ENCODE data around the gene GNB1L.
"Not testable (repeated sequence)": the region's sequence is repeated elsewhere in the genome, so short reads cannot be mapped to it uniquely, and the experiment has no call there.

Gene GNB1L

DNA sequence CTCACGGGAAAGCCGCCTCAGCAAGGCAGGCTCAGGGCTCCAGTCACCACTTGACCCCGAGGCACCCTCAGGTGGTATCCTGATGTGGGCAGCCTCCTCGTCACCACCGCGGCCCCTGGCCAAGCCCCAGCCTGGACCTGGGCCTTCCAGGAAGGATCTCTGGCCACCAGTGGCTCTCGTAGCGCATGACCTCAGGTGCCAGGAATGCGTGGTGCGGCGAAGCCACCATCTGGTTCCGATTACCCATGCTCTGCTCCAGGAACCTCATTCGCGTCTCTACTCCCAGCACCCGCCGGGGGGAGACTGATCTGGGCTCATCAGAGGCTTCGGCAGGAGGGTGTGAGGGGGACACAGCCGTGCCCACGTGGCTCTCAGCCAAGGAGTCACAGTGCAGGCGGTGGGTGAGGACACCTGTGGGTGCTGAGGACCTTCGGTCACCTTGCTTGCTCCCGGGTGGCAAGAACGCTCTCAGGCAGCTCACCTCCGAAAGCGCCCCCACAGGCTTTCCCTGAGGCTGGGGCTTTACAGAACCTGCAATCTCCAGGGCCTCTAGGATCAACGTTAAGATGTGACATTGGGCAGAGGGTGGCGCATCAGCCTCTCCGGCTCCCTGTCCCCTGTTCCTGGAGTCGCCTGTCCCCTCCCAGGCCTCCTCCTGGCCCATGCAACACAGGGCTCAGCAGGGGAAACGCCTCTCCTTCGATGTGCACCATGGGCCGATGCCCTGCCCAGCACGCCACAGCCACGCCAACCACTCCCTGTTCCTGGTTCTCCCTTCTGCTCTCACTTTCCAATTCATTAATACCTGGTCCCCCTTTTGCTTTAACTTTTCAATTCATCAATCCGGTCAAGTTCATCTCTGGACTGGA lies 55.1 kb downstream of the GNB1L start:
- no peak for DNase-seq (ENCODE audit: low read depth in 2 of 2, low spot score in 1 of 2)

DNA sequence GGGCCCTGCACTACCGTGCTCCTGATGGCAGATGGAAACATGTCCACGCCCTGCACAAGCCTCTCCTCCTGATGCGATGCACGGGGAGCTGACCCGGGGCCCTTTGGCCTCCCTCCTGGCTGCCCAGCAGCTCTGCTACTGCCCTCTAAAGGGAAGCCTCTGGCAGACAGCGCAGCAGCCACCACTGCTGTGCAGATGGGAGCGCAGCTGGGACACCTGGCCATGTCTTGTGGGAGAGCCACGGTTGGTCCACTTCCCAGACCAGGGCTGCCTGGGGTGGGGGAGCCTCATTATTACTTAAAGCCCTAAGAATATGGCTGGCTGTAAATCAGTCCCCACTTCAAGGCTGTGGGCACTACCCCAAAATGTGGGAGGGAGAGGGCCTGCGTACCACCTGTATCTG lies 55.8 kb downstream of the GNB1L start:
- DNase-seq (ENCODE audit: low read depth in 2 of 2, low spot score in 1 of 2): no peak

DNA sequence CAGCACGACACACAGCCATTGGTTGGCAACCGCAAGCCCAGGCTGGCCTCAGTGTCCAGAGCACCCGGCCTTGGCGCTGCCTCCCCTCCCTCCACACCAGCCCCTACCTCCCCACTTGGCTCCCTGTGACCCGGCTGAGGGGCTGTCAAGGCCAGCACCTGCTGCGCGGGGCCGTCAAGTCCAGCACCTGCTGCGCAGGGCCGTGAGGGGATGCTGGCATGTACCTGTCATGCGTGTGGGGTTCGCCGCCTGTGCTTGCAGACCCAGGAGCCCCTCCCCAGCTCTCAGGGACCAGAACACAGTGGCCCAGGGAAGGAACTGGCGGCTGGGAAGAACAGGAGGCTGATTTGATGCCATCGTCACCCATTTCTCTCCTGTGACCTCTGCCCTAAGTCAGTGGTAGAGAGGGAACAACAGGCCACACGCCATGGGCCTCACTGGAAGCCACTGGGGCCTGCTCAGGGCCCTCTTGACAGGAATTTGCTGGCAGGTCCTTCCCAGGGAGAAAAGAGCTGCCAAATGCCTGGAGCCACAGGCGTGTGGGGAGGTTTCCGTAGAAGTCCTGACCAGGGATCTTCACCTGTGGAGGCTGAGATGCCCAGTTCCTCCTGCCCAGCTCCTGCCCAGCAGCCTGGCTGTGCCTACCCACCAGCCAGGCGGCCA lies 56.5 kb downstream of the GNB1L start:
- DNase-seq (ENCODE audit: low read depth in 2 of 2, low spot score in 1 of 2): no peak

DNA sequence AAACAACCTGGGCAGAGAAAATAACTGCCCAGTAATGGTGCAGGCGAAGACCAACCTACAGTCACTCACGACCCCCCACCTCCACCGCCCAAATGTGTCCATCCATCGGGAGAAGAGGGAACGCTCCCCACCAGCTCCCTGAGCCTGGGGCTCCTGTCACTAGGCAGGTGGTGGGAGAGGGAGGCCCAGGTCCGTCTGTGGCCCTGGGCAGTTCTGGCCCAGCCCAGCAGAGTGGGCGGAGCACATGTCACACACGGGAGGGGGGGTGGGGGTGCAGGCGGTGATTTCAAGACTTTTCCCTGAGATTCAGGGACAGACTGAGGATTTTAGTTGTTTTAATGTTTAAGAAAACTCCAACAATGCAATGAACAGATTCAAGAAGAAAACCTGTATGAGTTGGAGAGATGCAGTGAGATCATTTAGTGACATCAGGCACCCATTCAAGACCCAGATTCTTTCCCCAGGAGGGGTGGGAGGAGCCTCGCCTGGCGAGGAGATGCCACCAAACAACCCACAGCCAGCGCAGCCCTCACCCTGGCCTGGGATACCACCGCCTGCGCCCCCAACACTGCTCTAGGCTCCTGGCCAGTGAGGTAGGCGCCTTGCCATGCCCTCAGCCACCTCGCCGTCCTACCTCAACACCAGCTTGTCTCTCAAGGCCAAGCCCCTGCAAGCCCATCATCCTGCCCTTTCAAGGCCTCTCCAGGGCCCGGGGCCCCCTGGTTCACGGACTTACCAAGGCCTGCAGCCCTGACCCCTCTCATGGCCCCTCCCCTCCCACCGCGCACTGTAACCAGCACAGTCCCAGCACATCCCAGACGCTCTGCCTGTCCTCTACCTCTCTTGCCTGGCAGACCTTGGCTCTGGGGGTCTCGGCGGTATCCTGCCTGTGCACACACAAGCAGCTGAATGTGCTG lies 57.3 kb downstream of the GNB1L start:
- no peak for DNase-seq (ENCODE audit: low read depth in 2 of 2, low spot score in 1 of 2)

DNA sequence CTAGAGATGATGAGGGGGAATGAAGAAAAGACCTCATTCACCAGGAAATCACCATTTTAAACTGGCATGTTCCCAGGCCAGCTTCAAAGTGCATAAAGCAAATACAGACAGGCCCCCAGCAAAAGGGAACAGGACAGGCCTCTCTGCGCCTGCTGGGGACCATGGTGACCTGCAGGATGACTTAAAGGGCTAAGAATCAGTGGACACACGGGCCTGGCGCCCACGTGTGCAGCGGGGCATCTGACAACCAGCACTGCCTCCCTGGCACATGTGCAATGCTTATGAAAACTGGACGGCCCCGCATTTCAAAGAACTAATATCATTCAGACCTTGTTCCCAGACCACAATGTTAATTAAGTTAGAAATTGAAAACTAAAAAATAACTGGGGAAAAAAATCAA lies 58.5 kb downstream of the GNB1L start:
- DNase-seq (ENCODE audit: low read depth in 2 of 2, low spot score in 1 of 2): no peak

DNA sequence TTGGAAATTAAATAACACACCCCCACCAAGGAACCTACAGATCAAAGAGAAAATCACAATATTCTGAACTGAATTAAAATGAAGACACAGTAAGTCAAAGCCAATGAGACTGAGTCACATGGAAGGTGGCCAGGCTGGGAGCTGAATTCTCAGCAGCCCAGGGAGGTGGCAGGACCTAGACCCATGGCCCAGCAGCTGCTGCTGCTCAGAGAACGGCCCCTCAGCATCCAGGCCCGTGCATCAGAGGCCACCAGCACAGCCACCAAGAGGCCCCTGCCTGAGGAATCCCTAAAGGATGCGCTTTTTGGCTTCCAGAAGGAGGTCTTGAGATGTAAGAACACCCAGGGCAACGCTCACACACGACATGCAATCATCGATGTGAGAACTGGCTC lies 59.1 kb downstream of the GNB1L start:
- DNase-seq (ENCODE audit: low read depth in 2 of 2, low spot score in 1 of 2): no peak

DNA sequence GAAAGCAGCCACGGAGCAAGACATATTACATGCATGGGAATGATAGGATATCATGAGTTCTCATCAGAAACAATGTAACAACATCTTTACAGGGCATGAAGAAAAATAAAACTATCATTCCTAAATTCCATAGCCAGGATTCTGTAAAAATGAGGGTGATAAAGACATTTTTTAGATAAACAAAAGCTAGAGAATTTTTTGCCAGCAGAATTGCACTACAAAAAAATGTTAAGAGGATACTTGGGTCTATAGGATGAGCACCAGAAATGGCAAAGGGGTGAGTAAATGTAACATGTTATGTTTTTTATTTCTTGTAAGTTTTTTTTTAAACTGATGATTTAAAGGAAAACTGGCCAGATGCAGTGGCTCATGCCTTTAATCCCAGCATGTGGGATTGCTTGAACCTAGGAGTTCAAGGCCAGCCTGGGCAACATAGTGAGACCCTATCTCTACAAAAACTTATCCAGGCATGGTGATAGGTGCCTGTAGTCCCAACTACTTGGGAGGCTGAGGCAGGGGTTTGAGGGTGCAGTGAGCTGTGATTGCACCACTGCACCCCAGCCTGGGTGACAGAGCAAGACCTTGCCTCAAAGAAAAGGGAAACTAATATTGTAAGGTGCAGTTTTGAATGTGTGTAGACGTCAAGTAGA lies 60.9 kb downstream of the GNB1L start:
- DNase-seq (ENCODE audit: low read depth in 2 of 2, low spot score in 1 of 2): no peak

DNA sequence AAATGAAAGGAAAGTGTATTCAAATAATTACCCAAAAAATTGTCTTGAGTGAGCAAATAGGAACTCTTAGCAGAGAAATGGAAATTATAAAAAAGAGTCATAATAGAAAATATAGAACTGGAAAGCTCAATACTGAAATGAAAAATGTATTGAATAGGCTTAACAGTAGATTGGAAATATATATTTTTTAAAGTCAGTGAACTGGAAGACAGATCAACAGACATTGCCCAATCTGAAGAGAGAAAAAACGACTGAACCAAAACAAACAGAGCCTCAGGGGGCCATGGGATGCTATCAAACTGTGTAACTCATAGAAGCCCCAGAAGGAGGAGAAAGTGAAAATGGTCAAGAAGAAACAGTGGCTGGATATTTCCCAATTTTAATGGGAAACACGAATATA lies 61.5 kb downstream of the GNB1L start:
- DNase-seq (ENCODE audit: low read depth in 2 of 2, low spot score in 1 of 2): no peak

DNA sequence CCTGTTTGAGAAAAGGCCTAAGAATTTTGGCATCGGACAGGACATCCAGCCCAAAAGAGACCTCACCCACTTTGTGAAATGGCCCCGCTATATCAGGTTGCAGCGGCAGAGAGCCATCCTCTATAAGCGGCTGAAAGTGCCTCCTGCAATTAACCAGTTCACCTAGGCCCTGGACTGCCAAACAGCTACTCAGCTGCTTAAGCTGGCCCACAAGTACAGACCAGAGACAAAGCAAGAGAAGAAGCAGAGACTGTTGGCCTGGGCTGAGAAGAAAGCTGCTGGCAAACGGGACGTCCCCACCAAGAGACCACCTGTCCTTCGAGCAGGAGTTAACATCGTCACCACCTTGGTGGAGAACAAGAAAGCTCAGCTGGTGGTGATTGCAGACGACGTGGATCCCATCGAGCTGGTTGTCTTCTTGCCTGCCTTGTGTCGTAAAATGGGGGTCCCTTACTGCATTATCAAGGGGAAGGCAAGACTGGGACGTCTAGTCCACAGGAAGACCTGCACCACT lies 62.2 kb downstream of the GNB1L start:
- DNase-seq (ENCODE audit: low read depth in 2 of 2, low spot score in 1 of 2): not testable (repeated sequence)

DNA sequence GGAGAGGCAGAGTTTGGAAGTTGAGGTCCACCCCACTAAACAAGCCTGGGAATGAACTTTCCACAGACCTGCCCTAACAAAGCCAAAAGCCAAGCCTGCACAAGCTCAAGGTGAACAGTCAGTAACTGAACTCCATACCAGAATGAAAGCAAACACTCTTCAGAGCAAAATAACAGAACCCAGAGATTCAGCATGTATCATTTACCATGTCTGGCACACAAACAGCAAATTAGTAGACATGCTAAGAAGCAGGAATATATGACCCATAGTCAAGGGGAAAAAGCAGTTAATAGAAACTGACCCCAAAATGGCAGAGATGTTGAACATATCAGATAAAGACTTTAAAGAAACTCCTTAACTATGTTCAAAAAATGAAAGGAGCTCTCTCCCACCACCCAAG lies 62.8 kb downstream of the GNB1L start:
- no peak for DNase-seq (ENCODE audit: low read depth in 2 of 2, low spot score in 1 of 2)

DNA sequence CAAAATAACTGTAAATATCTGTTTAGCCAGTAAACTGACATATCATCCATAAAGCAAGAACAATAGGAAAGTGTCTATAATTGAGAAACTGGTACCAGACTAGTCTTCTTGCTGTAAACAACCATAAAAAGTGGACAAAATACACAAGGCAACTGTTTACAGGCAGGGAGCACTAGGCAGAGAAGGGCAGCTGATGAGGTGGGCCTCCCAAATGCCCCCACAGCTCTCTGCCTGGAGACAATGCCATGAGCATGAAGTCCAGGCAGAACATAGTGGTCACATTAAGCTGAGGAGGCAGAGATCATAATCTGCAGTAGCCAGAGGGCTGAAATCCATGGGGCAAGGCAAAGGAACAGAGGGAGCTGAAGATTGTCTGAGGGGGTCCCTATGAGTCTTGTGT lies 63.4 kb downstream of the GNB1L start:
- DNase-seq (ENCODE audit: low read depth in 2 of 2, low spot score in 1 of 2): no peak

DNA sequence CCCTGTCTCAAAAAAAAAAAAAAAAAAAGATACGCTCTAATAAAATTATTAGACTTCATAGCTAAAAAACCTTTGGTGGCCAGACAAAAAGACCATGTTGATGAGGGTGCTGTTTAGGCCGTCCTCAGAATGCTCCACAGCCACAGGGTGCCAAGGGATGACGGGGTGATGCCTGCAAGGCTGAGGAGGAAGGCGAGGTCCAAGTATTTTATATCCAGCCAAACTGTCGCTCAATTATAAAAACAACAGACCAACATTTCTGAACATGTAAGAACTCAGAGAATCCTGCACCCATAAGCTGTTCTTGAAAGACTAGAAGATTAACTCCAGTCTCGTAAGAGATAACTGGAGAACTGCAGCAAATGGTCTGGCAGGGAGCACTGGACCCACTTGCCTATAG lies 64.8 kb downstream of the GNB1L start:
- DNase-seq (ENCODE audit: low read depth in 2 of 2, low spot score in 1 of 2): no peak

DNA sequence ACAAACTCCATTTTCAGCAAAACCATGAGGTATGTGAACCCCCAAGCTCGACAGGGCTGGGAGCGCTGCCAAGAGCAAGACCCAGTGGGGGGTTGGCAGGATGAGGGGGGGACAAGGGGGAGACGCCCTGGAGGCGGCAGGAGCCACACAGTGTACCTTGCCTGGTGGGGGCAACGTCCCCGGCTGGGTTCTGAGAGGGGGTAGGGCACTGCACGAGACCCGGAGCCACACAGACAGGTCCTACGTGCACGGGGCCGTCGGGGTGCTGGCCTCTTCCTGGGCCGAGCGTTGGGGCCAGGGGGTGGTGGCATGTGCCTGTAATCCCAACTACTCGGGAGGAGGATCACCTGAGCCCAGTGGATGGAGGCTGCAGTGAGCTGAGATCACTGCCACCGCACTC lies 65.3 kb downstream of the GNB1L start:
- DNase-seq (ENCODE audit: low read depth in 2 of 2, low spot score in 1 of 2): no peak

DNA sequence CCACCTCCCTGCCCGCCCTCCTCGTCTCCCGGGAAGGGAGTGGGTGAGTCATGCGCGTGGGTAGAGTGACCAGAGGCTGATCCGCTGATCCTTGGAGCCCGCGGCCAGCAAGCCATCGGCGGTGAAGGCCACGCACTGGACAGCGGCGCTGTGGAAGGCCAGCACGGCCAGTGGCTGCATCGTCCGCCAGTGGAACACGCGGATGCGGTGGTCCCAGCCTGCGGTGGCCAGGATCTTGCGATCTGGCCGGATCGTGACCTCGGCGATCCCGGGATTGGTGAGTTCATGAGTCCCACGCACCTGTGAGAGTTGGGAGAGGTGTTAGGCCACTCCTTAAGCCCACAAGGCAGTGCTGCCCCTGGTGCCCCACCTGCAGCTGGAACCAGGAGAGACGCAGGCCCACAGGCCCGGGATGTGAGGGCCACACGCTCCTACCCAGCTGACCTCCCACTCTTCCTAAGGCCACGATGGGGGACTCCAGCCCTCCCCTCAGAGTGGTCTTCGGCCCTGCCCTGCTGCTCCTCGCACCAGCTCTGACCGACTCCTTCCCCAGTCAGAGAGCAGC lies 65.9 kb downstream of the GNB1L start:
- DNase-seq (ENCODE audit: low read depth in 2 of 2, low spot score in 1 of 2): no peak

DNA sequence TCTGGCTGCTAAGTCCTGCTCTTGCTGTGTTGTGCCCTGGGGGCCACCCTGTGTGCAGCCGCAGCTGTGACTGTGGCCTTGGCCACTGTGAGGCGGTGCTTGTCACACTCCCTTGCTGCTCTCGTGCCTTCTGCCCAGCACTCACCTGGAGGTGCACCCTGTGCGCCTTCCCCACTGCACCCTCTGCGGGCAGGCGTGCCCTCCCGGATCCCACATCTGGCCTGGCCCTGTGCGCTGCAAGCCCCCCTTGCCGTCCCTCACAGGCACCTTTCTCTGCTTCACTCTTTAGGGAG lies 66.9 kb downstream of the GNB1L start:
- no peak for DNase-seq (ENCODE audit: low read depth in 2 of 2, low spot score in 1 of 2)

DNA sequence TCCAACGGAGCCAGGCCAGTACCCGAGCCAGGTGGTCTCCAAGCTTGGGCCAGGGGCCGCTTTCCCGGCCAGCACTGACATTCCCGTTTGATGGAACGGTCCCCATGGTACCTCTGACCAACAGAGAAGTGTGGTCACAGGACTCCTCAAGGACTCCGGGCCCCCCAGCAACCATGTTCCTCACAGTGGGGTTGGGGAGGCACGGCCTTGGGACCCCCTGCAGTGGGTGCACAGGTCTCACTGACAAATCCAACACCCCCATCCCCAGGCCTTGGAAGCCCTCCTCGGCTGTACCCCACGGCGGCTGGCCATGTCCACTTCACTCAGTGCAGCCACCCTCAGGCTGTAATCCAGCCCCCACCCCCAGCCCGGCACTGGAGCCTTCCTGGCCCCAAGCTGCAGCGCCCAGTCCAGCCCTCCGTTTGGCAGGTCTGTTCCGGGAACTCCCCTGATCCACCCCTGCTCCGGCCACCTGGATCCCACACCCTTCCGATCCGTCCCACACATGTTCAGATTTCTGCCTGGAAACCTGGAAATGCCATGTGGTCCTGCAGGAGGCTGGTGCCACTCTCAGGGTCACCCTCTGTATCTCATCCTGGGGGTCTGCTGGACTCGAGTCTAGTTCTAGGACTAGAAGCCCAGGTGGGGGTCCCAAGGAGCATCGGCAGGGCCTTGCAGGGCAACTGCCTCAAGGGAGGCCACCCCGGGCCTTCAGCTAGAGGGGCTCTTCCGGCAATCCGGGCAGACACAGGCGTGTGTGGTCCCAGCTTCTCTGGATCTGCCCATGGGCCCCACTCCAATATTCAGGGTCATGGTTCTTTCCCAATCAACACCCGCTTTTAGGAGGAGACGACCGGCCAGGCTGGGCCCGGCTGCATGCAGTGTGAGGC lies 67.5 kb downstream of the GNB1L start:
- DNase-seq (ENCODE audit: low read depth in 2 of 2, low spot score in 1 of 2): no peak

DNA sequence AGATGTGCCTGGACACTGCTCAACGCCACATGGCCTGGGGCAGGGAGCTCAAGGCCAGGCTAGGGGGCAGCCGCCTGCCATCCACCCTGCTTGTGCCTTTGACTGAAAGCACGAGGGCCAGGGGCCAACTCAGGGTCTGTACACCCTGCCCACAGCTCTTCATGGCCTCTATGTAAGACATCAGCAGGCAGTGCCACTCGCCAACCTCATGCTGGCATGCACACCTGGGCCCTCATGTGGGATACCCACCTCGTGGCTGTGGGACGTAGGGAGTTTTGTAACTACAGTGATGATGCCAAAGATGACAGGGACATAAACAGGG lies 68.4 kb downstream of the GNB1L start:
- no peak for DNase-seq (ENCODE audit: low read depth in 2 of 2, low spot score in 1 of 2)

DNA sequence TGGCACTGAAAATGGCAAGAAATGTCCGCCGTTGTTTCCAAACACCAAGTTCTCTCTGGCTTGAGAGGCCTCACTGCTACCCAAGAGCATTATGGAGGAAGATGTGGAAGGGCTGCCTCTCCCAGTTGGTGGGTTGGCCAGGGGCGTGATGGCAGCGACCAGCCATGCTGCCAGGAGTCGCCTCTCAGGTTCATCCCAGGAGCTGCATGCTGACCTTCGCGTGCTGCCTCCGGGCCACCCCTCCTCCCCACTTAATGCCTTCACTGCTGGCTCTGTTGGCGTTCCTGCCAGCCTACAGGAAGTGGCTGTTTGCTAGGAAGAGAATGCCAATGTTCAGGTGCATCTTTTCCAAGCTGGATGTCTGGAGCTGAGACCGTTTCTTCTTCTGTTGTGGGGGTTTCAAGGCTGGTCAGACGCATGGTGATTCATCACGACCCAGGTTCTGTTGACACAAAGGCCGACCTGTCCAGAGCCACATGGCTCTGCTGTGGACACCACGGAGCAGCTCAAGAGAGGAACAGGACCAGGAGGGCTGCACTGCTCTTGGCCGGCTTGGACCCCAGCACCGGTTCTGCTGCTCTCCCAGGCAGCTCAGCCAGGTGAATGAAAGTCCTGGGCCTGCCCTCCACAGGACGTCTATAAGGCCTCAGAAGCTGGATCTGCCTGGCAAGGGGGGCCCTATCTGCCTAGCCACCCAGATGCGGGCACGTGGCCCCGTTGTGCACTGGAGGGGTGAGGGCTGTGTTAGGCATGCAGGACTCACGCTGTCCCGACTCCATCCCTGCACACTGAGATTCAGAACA lies 69.0 kb downstream of the GNB1L start:
- no peak for DNase-seq (ENCODE audit: low read depth in 2 of 2, low spot score in 1 of 2)

Data from stimulated activated CD8-positive, alpha-beta memory T cell treated with anti-CD3 and anti-CD28 coated beads, Interleukin-4, amount 100 ng/mL, for 1 hour (primary cell).